NCI-H1930 (cell line): ENCODE results near the gene VAV1.
"Not testable (repeated sequence)": the region's sequence is repeated elsewhere in the genome, so short reads cannot be mapped to it uniquely, and the experiment has no call there.

Experiments used
- DNase-seq, 2 experiments: peaks; one replicate each; lab custom pipeline; 2025; lab: John Stamatoyannopoulos, UW

The VAV1 gene

GRCh38 chr19:6761053-6761676, 11.3 kb upstream of the VAV1 start:
- DNase-seq = peak; percentile 33 to 48

DNA sequence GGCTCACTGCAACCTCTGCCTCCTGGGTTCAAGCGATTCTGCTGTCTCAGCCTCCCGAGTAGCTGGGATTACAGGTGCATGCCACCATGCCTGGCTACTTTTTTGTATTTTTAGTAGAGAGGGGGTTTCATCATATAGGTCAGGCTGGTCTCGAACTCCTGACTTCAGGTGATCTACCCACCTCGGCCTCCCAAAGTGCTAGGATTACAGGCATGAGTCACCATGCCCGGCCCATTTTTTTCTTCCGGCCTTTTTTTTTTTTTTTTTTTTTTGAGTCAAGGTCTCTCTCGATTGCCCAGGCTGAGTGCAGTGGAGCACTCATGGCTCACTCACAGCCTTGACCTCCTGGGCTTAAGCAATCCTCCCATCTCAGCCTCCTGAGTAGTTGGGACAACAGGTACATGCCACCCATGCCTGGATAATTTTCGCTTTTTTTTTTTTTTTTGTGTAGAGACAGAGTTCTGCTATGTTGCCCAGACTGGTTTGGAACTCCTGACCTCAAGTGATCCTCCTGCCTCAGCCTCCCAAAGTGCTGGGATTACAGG, 10.2 kb upstream of the VAV1 start:
- DNase-seq = not testable (repeated sequence)

GRCh38 chr19:6765738-6766356, 6.7 kb upstream of the VAV1 start:
- no peak for DNase-seq

DNA sequence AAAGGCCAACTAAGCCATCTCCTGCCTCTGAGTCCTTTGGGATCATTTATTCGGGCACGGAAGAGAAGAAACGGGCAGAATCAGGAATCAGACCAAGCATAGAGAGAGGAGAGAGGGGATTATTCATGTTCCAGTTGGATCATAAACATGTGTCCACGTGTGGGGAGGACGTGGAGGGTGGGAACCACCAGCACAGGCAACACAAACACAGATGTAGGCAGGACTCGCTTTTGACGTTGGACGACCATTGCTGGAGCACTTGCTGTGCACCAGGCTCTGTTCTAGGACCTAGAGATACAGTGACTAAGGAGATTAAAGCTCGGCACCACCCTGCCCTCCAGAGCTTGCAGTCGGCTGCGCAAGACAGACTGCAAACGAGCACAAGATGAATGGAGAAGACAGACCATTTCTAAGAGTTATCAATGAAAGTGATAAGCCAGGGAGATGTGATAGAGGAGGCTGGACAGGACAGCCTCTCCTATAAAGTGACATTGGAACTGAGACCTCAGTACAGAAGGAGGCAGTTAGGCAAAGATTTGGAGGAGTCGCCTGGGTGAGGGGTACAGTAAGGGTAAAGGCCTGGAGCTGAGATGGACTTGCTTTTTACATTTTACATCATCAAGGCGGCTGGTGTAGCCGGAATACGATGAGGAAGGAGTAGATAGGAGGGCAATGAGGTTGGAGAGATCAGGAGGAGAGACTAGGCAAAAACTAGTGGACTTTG, 6.0 kb upstream of the VAV1 start:
- DNase-seq = no peak

- no peak for DNase-seq
These were observed 5.5 kb upstream of the VAV1 start for GRCh38 chr19:6767081-6767356.

DNA sequence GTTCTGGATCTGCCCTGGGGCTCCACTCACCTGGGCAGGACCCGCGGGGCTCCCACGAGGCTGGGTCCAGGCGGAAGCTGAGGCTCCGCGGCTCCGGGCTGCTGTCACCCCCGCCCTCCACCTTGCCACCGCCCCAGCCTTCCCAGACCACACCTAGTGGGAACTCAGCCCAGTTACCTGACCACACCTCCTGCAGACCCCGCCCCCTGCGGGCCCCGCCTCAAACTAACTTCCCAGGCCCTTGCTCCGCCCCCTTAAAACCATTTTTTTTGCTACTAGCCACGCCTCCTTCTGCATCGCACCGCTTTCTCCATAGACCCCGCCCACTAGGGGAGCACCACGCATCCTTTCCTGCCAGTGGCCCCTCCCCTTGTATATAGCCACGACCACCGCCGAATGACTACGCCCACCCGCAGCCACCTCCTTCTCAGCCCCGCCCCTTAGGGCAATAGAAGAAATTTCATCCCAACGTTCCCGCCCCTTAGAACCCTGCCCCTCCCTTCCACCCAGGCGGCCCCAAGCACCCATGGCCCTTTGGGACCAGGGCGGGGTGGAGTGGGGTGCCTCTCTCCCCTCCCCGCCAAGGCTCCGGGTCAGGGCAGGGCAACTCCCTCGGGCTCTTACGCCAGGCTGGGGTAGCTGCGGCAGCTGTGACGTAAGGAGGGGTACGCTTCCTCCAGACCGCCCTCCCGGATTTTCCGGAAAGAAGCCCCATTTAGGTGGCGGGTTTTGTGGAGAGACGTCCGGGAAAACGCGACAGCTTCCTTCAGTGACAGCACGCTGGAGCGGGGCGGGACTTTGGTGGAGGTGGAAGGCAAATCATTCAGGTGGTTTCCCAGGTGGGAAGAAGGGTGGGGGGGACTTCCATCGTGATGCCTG, 4.9 kb upstream of the VAV1 start, which contains the start of gene SH2D3A:
TSS of gene SH2D3A (minus strand) at position 79 of the 879 bp plus-strand sequence. CDS start 3,687 bp downstream, outside the sequence.
- peak; percentile 11 to 21 for DNase-seq

DNA sequence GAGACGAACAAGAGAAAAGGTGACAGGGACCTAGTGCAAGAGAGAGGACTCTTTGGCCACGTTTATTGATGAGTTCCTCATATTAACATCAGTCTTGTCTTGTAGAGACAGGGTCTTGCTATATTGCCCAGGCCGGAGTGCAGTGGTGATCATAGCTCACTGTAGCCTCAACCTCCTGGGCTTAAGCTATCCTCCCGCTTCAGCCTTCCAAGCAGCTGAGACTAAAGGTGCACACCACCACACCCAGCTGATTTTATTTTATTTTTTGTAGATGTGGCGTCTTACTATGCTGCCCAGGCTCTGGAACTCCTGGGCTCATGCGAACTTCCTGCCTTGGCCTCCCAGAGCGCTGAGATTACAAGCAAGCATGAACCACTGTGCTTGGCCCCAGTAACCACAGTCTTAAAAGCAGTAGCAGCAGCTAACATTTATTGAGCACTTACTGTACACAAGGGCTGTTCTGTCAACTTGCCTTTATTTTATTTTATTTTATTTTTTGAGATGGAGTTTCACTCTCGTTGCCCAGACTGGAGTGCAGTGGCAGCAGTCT, 4.2 kb upstream of the VAV1 start:
- no peak for DNase-seq

DNA sequence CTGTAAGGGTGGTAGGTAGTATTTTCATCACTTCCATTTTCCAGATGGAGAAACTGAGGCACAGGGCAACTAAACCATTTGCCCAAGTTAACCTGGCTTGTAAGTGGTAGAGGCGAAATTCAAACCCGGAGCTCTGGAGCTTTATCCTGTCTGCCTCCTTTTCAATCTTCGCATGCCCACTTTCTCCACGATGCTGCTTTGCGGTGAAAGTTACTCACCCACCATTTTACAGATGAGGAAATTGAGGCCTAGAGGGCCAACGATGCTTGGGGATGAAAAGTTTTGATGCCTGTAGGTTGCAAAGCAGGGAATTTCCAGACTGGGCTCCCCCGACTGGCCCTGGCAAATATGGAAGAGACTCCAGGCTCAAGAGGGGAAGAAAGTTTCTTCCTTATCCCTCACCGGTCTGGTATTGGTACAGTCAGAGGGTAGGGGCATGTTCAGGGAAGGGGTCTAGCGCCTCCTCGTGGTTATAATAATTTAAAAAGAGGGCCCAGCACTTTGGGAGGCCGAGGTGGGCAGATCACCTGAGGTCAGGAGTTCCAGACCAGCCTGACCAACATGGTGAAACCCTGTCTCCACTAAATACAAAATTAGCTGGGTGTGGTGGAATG, 3.4 kb upstream of the VAV1 start:
- no peak for DNase-seq

- DNase-seq = not testable (repeated sequence)
These were observed 870 bp upstream of the VAV1 start for GRCh38 chr19:6771648-6772027.

GRCh38 chr19:6772866-6773322, 386 bp downstream of the VAV1 start:
- DNase-seq = no peak

DNA sequence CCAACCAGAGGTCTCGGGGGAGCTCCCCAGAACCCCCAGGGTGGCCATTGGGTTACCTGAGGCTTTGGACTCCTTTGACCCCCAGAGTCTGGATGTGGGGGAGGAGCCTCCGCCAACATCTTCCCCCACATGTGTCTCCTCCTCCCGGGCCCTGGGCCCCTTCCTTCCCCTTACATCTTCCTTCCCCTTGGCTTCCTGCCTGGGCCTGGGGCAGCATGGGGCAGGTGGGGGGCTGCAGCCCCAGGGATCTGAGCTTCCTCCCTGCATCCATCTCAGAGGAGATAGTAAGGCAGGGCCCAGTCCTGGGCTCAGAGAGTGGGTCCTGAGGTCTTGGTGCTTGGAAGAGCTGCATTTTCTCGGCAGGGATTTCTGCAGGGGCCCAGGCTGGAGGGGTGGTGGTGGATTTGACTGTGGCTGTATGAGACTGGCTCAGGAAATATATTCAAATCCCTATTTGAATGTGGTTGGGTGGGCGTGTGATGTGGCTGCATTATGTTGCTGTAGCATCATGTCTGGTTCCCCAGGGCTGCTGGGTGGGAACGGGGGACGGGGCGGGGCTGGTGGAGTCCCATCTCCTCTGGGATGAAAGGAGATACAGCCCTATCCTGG, 919 bp downstream of the VAV1 start:
- no peak for DNase-seq

DNA sequence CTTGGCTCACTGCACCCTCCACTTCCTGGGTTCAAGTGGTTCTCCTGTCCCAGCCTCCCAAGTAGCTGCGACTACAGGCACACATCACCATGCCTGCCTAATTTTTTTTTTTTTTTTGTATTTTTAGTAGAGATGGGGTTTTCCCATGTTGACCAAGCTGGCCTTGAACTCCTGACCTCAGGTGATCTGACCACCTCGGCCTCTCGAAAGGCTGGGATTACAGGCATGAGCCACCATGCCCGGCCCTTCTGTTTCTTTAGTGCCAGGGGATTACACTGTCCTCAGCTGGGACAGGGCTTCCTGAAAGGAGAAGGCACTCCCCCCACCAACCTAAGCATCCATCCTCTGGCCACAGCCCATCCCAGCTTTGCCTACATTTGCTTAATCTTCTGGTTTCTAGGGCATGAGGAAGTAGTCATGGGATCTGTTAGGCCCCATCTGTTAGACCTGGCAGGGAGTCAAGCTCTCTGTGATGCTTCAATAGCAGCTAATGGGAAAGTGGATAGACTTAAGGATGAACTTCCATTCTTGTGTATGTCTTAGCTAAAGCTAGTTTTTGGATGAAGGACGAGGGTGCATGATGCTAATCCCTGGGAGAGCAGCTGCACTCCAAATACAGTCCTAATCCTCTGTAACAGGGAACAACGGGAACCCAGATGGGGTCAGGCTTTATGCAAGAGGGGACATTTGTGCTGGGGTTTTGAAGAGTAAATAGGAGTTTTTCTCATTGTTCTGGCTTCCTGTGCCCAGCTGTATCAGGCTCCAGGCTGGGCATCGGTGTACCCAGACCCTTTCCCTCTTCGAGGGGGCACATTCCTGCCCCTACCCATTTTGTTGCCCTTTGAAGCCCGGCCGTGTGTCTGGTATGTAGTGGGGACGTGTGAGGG, 2.6 kb downstream of the VAV1 start:
- no peak for DNase-seq

- not testable (repeated sequence) for DNase-seq
These were observed 3.5 kb downstream of the VAV1 start for GRCh38 chr19:6776045-6776444.

DNA sequence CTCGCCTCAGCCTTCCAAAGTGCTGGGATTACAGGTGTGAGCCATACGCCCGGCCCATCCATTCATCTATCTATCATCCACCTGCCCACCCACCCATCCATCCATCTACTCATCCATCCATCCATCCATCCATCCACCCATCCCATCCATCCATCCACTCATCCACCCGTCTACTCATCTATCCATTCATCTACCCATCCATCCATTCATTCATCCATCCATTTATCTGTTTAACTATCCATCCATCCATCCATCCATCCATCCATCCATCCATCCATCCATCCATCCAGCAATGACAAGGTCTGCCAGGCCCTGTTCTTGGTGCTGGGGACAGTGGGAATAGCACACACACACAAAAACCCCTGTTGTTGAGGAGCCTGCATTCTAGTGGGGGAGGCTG, 4.5 kb downstream of the VAV1 start:
- DNase-seq = no peak

DNA sequence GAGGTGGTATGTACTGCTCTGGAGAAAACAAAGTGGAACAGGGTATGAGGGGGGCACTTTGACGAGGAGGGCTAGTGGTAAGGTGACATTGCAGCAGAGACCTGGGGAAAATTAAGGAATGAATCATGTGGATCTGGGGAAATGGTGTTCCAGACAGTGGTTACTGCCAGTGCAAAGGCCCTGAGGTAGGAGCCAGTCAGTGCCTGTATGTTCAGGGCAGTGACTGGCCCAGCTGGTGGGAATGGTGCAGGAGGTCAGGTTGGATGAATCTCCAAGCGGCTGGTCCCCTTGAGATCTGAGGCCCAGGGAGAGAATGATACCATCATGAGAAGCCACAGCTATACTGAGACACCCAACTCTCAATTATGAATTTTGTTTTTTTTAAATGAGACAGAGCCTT, 4.9 kb downstream of the VAV1 start:
- no peak for DNase-seq

DNA sequence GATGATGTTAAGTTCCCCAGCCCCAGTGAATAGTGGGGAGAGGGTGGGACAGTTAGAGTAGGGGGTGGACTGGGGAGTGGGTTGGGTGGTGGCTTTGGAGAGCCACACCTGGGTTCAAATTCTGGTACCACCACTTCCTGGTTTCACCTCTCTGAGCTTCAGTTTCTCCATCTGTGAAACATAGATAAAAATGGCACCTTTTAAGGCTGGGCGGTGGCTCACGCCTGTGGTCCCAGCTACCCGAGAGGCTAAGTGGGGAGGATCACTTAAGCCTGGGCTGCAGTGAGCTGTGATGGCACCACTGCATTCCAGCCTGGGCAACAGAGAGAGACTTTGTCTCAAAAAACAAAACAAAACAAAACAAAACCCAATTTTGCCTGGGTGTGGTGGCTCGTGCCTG, 5.9 kb downstream of the VAV1 start:
- no peak for DNase-seq

- no peak for DNase-seq
These were observed 6.7 kb downstream of the VAV1 start for GRCh38 chr19:6779206-6779605.

DNA sequence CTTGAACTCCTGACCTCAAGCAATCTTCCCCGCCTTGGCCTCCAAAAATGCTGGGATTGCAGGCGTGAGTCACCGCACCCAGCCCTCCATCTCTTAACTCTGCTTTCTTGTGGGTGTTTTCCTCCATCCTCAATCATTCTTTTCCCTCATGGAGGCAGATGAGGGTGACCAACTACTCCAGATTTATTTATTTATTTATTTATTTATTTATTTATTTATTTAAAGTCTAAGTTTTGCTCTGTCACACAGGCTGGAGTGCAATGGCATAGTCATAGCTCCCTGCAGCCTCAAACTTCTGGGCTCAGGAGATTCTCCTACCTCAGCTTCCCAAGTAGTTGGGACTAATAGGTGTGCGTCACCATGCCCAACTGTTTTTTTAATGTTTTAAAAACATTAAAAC, 14.9 kb downstream of the VAV1 start:
- no peak for DNase-seq

GRCh38 chr19:6788896-6789295, 16.4 kb downstream of the VAV1 start:
- no peak for DNase-seq
